ENCODE measurements around the gene CHRNA10. TPM values are rescaled to one million over a fixed set of nuclear protein-coding genes. Genes with fewer than 3 reads are reported as not detected.

The CHRNA10 gene
- total and polyA plus RNA-seq, 2 experiments from 2014 or later = 1.1 TPM; not detected in 1

DNA sequence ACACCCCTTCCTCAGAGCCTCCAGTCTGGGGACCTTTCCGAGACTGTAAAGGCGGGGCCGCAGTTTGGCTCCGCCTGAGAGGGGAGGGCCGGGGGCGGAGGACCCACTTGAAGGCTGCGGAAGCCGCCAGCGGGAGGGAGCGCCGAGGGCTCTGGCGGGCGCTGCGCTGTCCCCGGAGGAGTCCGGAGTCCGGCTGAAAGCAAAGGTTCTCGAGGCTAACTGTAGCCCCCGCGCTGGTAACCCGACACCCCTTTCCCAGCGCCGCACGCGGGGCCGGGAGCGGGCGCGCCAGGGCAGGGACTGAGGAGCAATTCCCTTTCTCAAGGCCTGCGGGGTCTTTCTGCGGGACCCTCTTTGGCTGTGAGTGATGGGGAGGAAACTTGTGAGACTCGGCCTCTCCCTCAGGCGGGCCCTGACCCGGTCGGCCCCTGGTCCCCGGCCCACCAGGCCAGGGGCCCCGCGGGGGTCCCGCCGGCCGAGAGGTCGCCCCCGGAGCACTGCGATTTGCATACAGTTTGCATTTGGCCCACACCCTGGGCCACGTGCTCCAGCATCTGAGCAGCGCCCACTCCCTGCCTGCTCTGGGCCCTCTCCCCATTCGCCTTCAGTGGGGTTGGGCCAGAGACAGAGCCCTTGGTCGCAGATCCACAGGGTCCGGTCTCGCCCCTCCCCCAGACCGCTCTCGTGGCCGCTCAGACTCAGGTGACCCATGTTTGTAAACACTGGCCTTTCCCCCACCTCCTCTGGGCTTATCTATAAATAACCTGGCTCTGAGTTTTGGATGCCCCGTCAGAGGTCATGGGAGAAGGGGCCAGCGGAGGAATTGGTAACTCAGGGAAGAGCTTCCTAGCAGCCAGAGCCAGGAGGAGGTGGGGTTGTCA, 28.9 kb downstream of the CHRNA10 start:
- Histone ChIP-seq H3K27me3 (no peaks in the 10 kb centered on the region), H3K27ac (peak overlapping the region; percentile 92), H3K4me3 (peak overlapping the region; percentile 43), H3K9me3 (ENCODE audit: low read depth) (no peaks in the 10 kb centered on the region), H3K36me3 (no peaks in the 10 kb centered on the region), H3K4me1 (ENCODE audit: low read depth) (peaks cover 6% of the 10 kb centered on the region)
- TF ChIP-seq, protein P1, sequence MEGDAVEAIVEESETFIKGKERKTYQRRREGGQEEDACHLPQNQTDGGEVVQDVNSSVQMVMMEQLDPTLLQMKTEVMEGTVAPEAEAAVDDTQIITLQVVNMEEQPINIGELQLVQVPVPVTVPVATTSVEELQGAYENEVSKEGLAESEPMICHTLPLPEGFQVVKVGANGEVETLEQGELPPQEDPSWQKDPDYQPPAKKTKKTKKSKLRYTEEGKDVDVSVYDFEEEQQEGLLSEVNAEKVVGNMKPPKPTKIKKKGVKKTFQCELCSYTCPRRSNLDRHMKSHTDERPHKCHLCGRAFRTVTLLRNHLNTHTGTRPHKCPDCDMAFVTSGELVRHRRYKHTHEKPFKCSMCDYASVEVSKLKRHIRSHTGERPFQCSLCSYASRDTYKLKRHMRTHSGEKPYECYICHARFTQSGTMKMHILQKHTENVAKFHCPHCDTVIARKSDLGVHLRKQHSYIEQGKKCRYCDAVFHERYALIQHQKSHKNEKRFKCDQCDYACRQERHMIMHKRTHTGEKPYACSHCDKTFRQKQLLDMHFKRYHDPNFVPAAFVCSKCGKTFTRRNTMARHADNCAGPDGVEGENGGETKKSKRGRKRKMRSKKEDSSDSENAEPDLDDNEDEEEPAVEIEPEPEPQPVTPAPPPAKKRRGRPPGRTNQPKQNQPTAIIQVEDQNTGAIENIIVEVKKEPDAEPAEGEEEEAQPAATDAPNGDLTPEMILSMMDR (IDR thresholded peaks at IDR 0.05; ENCODE audit: low read depth, low read length) = no peak
- DNase-seq (ENCODE audit: low read depth in 1 of 2, low spot score in 1 of 2) = peak; percentile 86 to 97

DNA sequence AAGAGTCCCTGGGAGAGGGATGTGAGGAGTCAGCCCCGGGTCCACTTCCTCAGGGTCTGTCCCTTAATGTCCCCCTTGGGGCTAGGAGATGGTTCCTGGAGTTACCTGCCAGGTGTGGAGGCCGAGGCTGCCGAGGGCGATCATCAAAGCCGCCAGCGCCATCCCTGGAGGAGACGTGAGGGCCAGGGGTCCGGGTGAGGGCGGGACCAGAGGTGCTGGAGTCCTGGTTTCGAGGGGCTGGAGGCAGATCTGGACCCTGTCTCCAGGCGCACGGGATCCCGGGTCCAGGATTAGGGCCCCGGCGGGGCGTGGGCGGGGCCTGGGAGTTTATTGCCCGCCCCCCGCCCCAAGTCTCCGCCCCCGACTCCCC, 29.5 kb downstream of the CHRNA10 start, which contains the start of gene ART5:
Gene ART5, minus strand, starts transcription at position 292 of the 370 bp plus-strand sequence. Its CDS starts 130 bp downstream, at position 162.
- peaks cover 6% of the 10 kb centered on the region for H3K4me1 ChIP-seq (ENCODE audit: low read depth)
- no peaks in the 10 kb centered on the region for H3K27me3 ChIP-seq
- no peak for DNase-seq (ENCODE audit: low read depth in 1 of 2, low spot score in 1 of 2)
- H3K36me3 ChIP-seq = no peaks in the 10 kb centered on the region
- TF ChIP-seq, protein P1 (IDR thresholded peaks at IDR 0.05; ENCODE audit: low read depth, low read length) = no peak
- H3K27ac ChIP-seq = peak within 1 kb of the TSS; percentile 92
- no peaks in the 10 kb centered on the region for H3K9me3 ChIP-seq (ENCODE audit: low read depth)
- peak within 1 kb of the TSS; percentile 43 for H3K4me3 ChIP-seq

DNA sequence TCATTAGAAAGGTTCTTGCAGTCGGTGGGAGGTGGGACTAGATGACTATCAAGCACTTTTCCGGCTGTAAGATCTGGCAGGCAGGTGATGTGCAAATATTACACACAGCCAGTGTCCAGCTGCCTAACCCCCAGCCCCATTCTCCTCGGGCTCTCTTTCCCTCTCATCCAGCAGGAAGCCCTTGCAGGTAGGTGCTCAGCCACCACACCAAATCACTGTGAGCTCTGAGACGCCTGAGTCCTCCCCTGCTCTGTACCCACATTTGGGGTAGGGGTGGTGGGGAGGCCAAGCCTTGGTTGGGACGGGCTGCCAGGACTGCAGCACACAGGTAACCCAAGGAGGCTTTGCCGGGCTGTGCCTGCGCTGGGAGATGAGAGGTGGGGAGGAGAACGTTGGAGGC, 30.0 kb downstream of the CHRNA10 start:
- TF ChIP-seq, protein P1 (IDR thresholded peaks at IDR 0.05; ENCODE audit: low read depth, low read length) = no peak
- no peaks in the 10 kb centered on the region for H3K9me3 ChIP-seq (ENCODE audit: low read depth)
- H3K4me1 ChIP-seq (ENCODE audit: low read depth) = peaks cover 6% of the 10 kb centered on the region
- peak overlapping the region; percentile 43 for H3K4me3 ChIP-seq
- no peak for DNase-seq (ENCODE audit: low read depth in 1 of 2, low spot score in 1 of 2)
- no peak overlapping the region for H3K27ac ChIP-seq
- no peaks in the 10 kb centered on the region for H3K36me3 ChIP-seq
- no peaks in the 10 kb centered on the region for H3K27me3 ChIP-seq

DNA sequence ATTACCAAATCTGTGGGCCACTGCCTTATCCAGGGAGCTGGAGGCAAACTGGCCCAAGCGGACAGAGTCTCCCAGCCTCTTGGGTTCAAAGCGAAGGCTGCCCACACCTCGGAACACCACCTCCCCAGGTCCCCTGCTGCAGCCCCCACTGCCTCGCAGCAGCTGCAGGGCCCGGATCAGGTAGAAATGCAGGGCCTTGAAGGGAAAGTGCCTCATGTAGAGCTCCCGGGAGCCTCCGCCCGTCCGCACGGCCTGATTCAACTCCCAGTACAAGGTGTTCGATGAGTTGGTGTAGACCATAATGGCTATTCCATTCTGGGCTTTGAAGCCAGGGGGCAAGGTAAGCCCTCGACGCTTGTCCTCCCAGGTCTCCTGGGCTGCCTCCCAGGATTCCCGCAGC, 31.3 kb downstream of the CHRNA10 start:
- H3K27me3 ChIP-seq = no peaks in the 10 kb centered on the region
- H3K36me3 ChIP-seq = no peaks in the 10 kb centered on the region
- no peak overlapping the region for H3K4me3 ChIP-seq
- H3K9me3 ChIP-seq (ENCODE audit: low read depth) = no peaks in the 10 kb centered on the region
- H3K4me1 ChIP-seq (ENCODE audit: low read depth) = peaks cover 6% of the 10 kb centered on the region
- TF ChIP-seq, protein P1 (IDR thresholded peaks at IDR 0.05; ENCODE audit: low read depth, low read length) = no peak
- no peak for DNase-seq (ENCODE audit: low read depth in 1 of 2, low spot score in 1 of 2)
- H3K27ac ChIP-seq = no peak overlapping the region

DNA sequence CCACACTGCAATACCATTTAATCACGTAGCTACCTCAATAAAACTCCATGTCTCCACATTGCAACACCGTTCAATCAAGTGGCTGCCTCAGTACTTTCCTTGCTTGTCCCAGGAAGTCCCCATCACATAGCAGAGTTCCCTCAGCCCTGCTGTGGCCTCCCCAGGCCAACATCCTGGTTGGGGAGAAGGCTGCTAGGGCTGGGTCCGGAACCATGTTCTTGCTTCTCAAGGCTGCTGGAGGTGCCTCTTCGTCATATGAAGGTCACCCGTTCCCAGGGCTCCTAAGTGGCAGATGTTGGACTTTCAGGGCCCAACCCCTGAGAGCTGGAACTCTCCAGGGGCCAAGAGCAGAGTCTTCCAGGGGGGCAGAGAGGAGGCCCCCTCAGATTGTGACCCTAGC, 32.7 kb downstream of the CHRNA10 start:
- Histone ChIP-seq H3K4me1 (ENCODE audit: low read depth) (peaks cover 6% of the 10 kb centered on the region), H3K4me3 (no peak overlapping the region), H3K27me3 (no peaks in the 10 kb centered on the region), H3K27ac (no peak overlapping the region), H3K9me3 (ENCODE audit: low read depth) (no peaks in the 10 kb centered on the region), H3K36me3 (no peaks in the 10 kb centered on the region)
- TF ChIP-seq, protein P1 (IDR thresholded peaks at IDR 0.05; ENCODE audit: low read depth, low read length) = no peak
- DNase-seq (ENCODE audit: low read depth in 1 of 2, low spot score in 1 of 2) = no peak
